K562 (cell line): ENCODE results near the gene STAB1. TPM values are rescaled to one million over a fixed set of nuclear protein-coding genes. Genes with fewer than 3 reads are reported as not detected.
A peak's percentile ranks its signal among the peaks of the same experiment; 100 is the strongest.

ENCODE experiments used
- ATAC-seq: fragments of 200-7000 bp; cut with Tn5 transposase; 3 replicates; pipeline ENCODE4 v1.9.1; 2020; ENCODE audit warnings: moderate library complexity
- BruUV-seq: library from RNA; stranded (reverse); fragments of 400-500 nt; replicated peaks from 2 replicates; lab custom pipeline; 2021; lab: Mats Ljungman, UMichigan
- CTCF ChIA-PET: fragments of 300-600 bp; formaldehyde crosslinking; extraction: SDS; loops from one replicate; lab custom pipeline; 2021; ENCODE audit warnings: low intra/inter-chr PET ratio; lab: Yijun Ruan, JAX
- POLR2A ChIA-PET: fragments of 300-600, 350-650 bp; sonication (Branson Sonifier 250); formaldehyde crosslinking; extraction: SDS; loops from one replicate; lab custom pipeline; 2021; ENCODE audit warnings: antibody characterized with exemption, inconsistent platforms; lab: Yijun Ruan, JAX
- DNase-seq, 4 experiments: peaks; one replicate each; pipeline versions ENCODE4 v3.0.0 to v3.0.0-alpha.2; 2011 to 2018; ENCODE audit warnings: low spot score in 3 of 4, mixed read lengths in 3 of 4; ENCODE audit errors: extremely low read depth in 1 of 4
- FAIRE-seq: peaks from 2 replicates; lab custom pipeline; 2011; peaks lifted over from hg19 to GRCh38; lab: Jason Lieb, UNC
- H2AFZ ChIP-seq: 2 replicates; pipeline ENCODE4 v1.6.0; 2011; ENCODE audit warnings: low read depth, low read length, control low read depth, inconsistent platforms
- H3K27ac ChIP-seq: fragments of 200-600 bp; 3 replicates; pipeline ENCODE4 v1.8.0; 2011; ENCODE audit warnings: low read depth, mild to moderate bottlenecking, control low read depth, inconsistent platforms, low read length, moderate library complexity, mixed read lengths; ENCODE audit errors: extremely low read depth
- H3K27me3 ChIP-seq, 2 experiments: fragments of 300-600 bp in 1 of 2; 2 replicates in 1 of 2; 3 replicates in 1 of 2; pipeline versions ENCODE4 v1.6.0 to v1.8.0; 2011; ENCODE audit warnings: inconsistent platforms in 2 of 2, low read length in 2 of 2, mild to moderate bottlenecking in 1 of 2, mixed read lengths in 1 of 2, moderate library complexity in 1 of 2; ENCODE audit not compliant: control insufficient read depth in 2 of 2, insufficient read depth in 2 of 2
- H3K36me3 ChIP-seq: fragments of 300-600 bp; 3 replicates; pipeline ENCODE4 v1.8.0; 2011; ENCODE audit warnings: mild to moderate bottlenecking, low read length, inconsistent platforms; ENCODE audit not compliant: control insufficient read depth, insufficient read depth
- H3K4me1 ChIP-seq, 2 experiments: fragments of 200-600 bp in 1 of 2; replicated peaks in 1 of 2; 2 replicates in 1 of 2; 3 replicates in 1 of 2; pipeline versions ENCODE4 v1.5.1 to v1.8.0; 2011; ENCODE audit warnings: inconsistent platforms in 2 of 2, low read length in 2 of 2, mild to moderate bottlenecking in 1 of 2, mixed read lengths in 1 of 2, moderate library complexity in 1 of 2; ENCODE audit not compliant: control insufficient read depth in 2 of 2, insufficient read depth in 2 of 2
- H3K4me2 ChIP-seq: 2 replicates; pipeline ENCODE4 v1.6.1; 2011; ENCODE audit warnings: low read length, control low read depth, inconsistent platforms, mixed read lengths; ENCODE audit not compliant: insufficient read depth
- H3K4me3 ChIP-seq: fragments of 200-600 bp; sonication (generic), shearing (Covaris generic); 2 replicates; pipeline ENCODE4 v1.5.1; 2016; ENCODE audit warnings: control low read depth, inconsistent platforms
- H3K79me2 ChIP-seq: fragments of 200-600 bp; 3 replicates; pipeline ENCODE4 v1.8.0; 2011; ENCODE audit warnings: low read length, inconsistent platforms; ENCODE audit not compliant: control insufficient read depth, insufficient read depth
- H3K9ac ChIP-seq, 2 experiments: 2 replicates each; pipeline versions ENCODE4 v1.6.0 to v1.6.1; 2011; ENCODE audit warnings: low read depth in 2 of 2, low read length in 2 of 2, control low read depth in 1 of 2, inconsistent platforms in 1 of 2, mild to moderate bottlenecking in 1 of 2, mixed read lengths in 1 of 2; ENCODE audit not compliant: insufficient read depth in 1 of 2
- H3K9me1 ChIP-seq: one replicate; pipeline ENCODE4 v1.6.0; 2011; ENCODE audit warnings: inconsistent platforms, mild to moderate bottlenecking, low read length, moderate library complexity; ENCODE audit not compliant: control insufficient read depth, insufficient read depth
- H3K9me3 ChIP-seq: replicated peaks from 2 replicates; pipeline ENCODE4 v1.5.1; 2011; ENCODE audit warnings: low read depth, low read length, inconsistent platforms; ENCODE audit not compliant: control insufficient read depth, insufficient read depth
- H4K20me1 ChIP-seq: replicated peaks from 2 replicates; pipeline ENCODE4 v1.6.1; 2011; ENCODE audit warnings: low read length, inconsistent platforms, mixed read lengths; ENCODE audit not compliant: control insufficient read depth, insufficient read depth
- ATF7 ChIP-seq: fragments of 450-650 bp; IDR thresholded peaks from 2 replicates; pipeline ENCODE4 v1.7.1; 2014; ENCODE audit warnings: mild to moderate bottlenecking, moderate library complexity
- BRCA1 ChIP-seq, 2 experiments: fragments of 450-650 bp in 1 of 2; sonication (generic) in 1 of 2; formaldehyde crosslinking in 1 of 2; IDR thresholded peaks; 2 replicates each; pipeline versions ENCODE4 v1.5.0 to v1.6.1; 2017 to 2020; ENCODE audit warnings: mild to moderate bottlenecking in 1 of 2, missing genetic modification reagents in 1 of 2
- CAMTA2 ChIP-seq: fragments of 250-450 bp; sonication (Bioruptor Pico); conservative IDR thresholded peaks from 2 replicates; pipeline ENCODE4 v1.5.1; 2022
- ILK ChIP-seq: fragments of 450-650 bp; IDR thresholded peaks from 2 replicates; pipeline ENCODE4 v1.6.1; 2016; ENCODE audit warnings: missing genetic modification characterization, low read depth, mild to moderate bottlenecking, missing compliant biosample characterization, moderate library complexity, borderline replicate concordance
- MEIS2 ChIP-seq: fragments of 450-650 bp; IDR thresholded peaks from 2 replicates; pipeline ENCODE4 v1.6.1; 2014; ENCODE audit warnings: mild to moderate bottlenecking; ENCODE audit not compliant: partially characterized antibody
- NONO ChIP-seq, 2 experiments: fragments of 200-400 bp in 1 of 2; fragments of 450-650 bp in 1 of 2; formaldehyde crosslinking in 1 of 2; IDR thresholded peaks; 2 replicates each; pipeline ENCODE4 v1.6.1; 2017; ENCODE audit warnings: low read depth in 2 of 2, mild to moderate bottlenecking in 2 of 2, moderate library complexity in 2 of 2, low read length in 1 of 2
- ZBTB7A ChIP-seq: IDR thresholded peaks from 2 replicates; pipeline ENCODE4 v1.6.1; 2011; ENCODE audit warnings: low read depth, mild to moderate bottlenecking, low read length, moderate library complexity, borderline replicate concordance; ENCODE audit not compliant: control insufficient read depth
- ZFX ChIP-seq: sonication (generic); formaldehyde crosslinking; IDR thresholded peaks from 2 replicates; pipeline ENCODE4 v1.8.0; 2022; ENCODE audit warnings: mild to moderate bottlenecking, missing genetic modification reagents, moderate library complexity
- ZNF408 ChIP-seq: fragments of 250-450 bp; sonication (Bioruptor Pico); IDR thresholded peaks from 2 replicates; pipeline ENCODE4 v1.4.0; 2020; ENCODE audit warnings: low read depth, mild to moderate bottlenecking, moderate library complexity
- ZNF655 ChIP-seq: fragments of 250-450 bp; sonication (Bioruptor Pico); IDR thresholded peaks from 2 replicates; pipeline ENCODE4 v1.5.0; 2021
- ZNF699 ChIP-seq: fragments of 250-450 bp; sonication (Bioruptor Pico); IDR thresholded peaks from 2 replicates; pipeline ENCODE4 v1.8.0; 2021; ENCODE audit warnings: mild to moderate bottlenecking, moderate library complexity; ENCODE audit not compliant: insufficient replicate concordance
- WGBS: fragments of 100-300 bp; shearing (Covaris generic); methylation state at CpG from one replicate; pipeline ENCODE4 v1.1.6; 2016; ENCODE audit warnings: low coverage, mixed read lengths; ENCODE audit not compliant: insufficient coverage; ENCODE audit errors: missing lambda C conversion rate; 5-methylcytosine and 5-hydroxymethylcytosine counted together
- in situ Hi-C: fragments of 300-500 bp; cut with MboI; formaldehyde crosslinking; loops from 4 replicates; pipeline ENCODE4 v1.15.0; 2018; ENCODE audit warnings: inconsistent platforms, mixed read lengths
- intact Hi-C: fragments of 100-400 bp; cut with micrococcal nuclease; formaldehyde crosslinking; loops from 2 replicates; pipeline ENCODE4 v1.14.2; 2022
- polyA plus RNA-seq, 8 experiments: library from polyadenylated mRNA; depleted of rRNA in 4 of 8; stranded (reverse) in 5 of 8; unstranded in 3 of 8; fragments of >200 nt; fragmentation: Nextera tagmentation in 2 of 8; fragmentation: Illumina TruSeq in 1 of 8; extraction: Ambion mirVana in 2 of 8; extraction: Trizol in 1 of 8; gene quantifications; 2 replicates each; pipeline versions ENCODE4 v1.2.1 to v1.2.3, GENCODE V29; 2011 to 2014; ENCODE audit warnings: inconsistent platforms in 1 of 8, missing spikeins in 1 of 8
- total RNA-seq, 7 experiments: library from RNA; depleted of rRNA in 6 of 7; stranded (reverse); fragments of >200 nt in 6 of 7; fragmentation: Illumina TruSeq in 2 of 7; extraction: Trizol in 2 of 7; gene quantifications; 2 replicates each; pipeline versions ENCODE4 v1.2.1 to v1.2.3, GENCODE V29; 2011 to 2021; ENCODE audit warnings: low replicate concordance in 1 of 7

STAB1 gene
- total and polyA plus RNA-seq, 9 of the 15 experiments (the other 6 are each of a cell fraction or from before 2014, with no cell fraction given), result 0.20 to 3.9 (median 1.2) TPM

GRCh38 chr3:52531860-52532516, 36.9 kb downstream of the STAB1 start:
- ATAC-seq (no peak), FAIRE-seq (no peak), DNase-seq (no peak)
- peaks cover 52% of the 10 kb centered on the region; the same call in 2 of the 3 replicates for H3K36me3 ChIP-seq
- peak overlapping the region; percentile 78 for H3K4me2 ChIP-seq
- TSS peak; percentile 71 for BruUV-seq
- peaks cover 17% of the 10 kb centered on the region for H3K9me1 ChIP-seq
- no peaks in the 10 kb centered on the region for H3K27me3 ChIP-seq
- peak overlapping the region; percentile 75 for H3K4me3 ChIP-seq
- intact Hi-C loops, result no loop called here
- 44% methylated on average over 9 of the region's 14 CpGs for WGBS
- TF ChIP-seq BRCA1 (IDR thresholded peaks at IDR 0.05), result no peak
- TF ChIP-seq BRCA1 (CRISPR knock-in tag; IDR thresholded peaks at IDR 0.05), result 0 out of 2 replicates have a peak, but pooled peaks have one; percentile 39
- TF ChIP-seq MEIS2, result peak; percentile 2
- TF ChIP-seq ATF7, result no peak
- peak; percentile 1; the same call in 1 of the 2 replicates for TF ChIP-seq ZFX (CRISPR knock-in tag)
- H3K9me3 ChIP-seq, result no peaks in the 10 kb centered on the region
- H2AFZ ChIP-seq, result no peak overlapping the region
- H3K9ac ChIP-seq, result peak overlapping the region; percentile 82 to 92
- ChIA-PET CTCF (no interaction called here), POLR2A (interaction anchor here (0.5 to 1.3 kb wide), 4 partner anchors 11 to 30 kb away, joined by 3 to 5 read pairs (median 4); no protein-coding TSS in a partner anchor)
- peaks cover 71% of the 10 kb centered on the region for H3K79me2 ChIP-seq
- peaks cover 12% of the 10 kb centered on the region; the same call in 1 of the 2 replicates for H4K20me1 ChIP-seq
- in situ Hi-C loops, result no loop called here
- H3K4me1 ChIP-seq, result peaks cover 25 to 56% of the 10 kb centered on the region in 2 experiments
- peak overlapping the region; percentile 82 for H3K27ac ChIP-seq

- BruUV-seq, result no TSS peak
- peak overlapping the region; percentile 82 to 92 for H3K9ac ChIP-seq
- intact Hi-C loops, result no loop called here
- H3K27me3 ChIP-seq, result no peaks in the 10 kb centered on the region
- peaks cover 25 to 51% of the 10 kb centered on the region in 2 experiments for H3K4me1 ChIP-seq
- peak; percentile 2 for ATAC-seq
- peaks cover 76% of the 10 kb centered on the region for H3K79me2 ChIP-seq
- CTCF ChIA-PET, result no interaction called here
- H3K36me3 ChIP-seq, result peaks cover 47% of the 10 kb centered on the region; the same call in 2 of the 3 replicates
- H3K4me2 ChIP-seq, result peak overlapping the region; percentile 78
- H4K20me1 ChIP-seq, result peaks cover 16% of the 10 kb centered on the region; the same call in 1 of the 2 replicates
- peaks cover 17% of the 10 kb centered on the region for H3K9me1 ChIP-seq
- peak overlapping the region; percentile 75 for H3K4me3 ChIP-seq
- H3K27ac ChIP-seq, result peak overlapping the region; percentile 82
- WGBS, result 0% methylated on average over 5 of the region's 5 CpGs
- H3K9me3 ChIP-seq, result no peaks in the 10 kb centered on the region
- POLR2A ChIA-PET, result interaction anchor here (0.9 to 1.3 kb wide), 3 partner anchors 10 to 13 kb away, joined by 3 to 5 read pairs (median 4); no protein-coding TSS in a partner anchor
- peak; percentile 96 for FAIRE-seq
- H2AFZ ChIP-seq, result no peak overlapping the region
- DNase-seq, result peak; percentile 33 to 89 (median 62)
- in situ Hi-C loops, result no loop called here
- TF ChIP-seq ZBTB7A, result peak; percentile 24; the same call in 1 of the 2 replicates
- no peak for TF ChIP-seq ZNF408
- TF ChIP-seq CAMTA2, result no peak
- TF ChIP-seq NONO (IDR thresholded peaks at IDR 0.05; ENCODE audit: low read depth in 2 of 2, low read length in 1 of 2), result peak in 1 of 2 experiments; percentile 44; a peak in 1 of 4 replicates
- no peak for TF ChIP-seq ILK (tag)
- no peak for TF ChIP-seq ZNF699 (CRISPR knock-in tag)
- TF ChIP-seq ZNF655, result no peak
- peak; percentile 69 for TF ChIP-seq ATF7
Observed at GRCh38 chr3:52532517-52532837, 37.3 kb downstream of the STAB1 start.
